Astrocyte (in vitro differentiated cells and primary cell): ENCODE results near the gene INTS4. TPM values are rescaled to one million over a fixed set of nuclear protein-coding genes. Genes with fewer than 3 reads are reported as not detected.

Source experiments
- DNase-seq: peaks from one replicate; pipeline ENCODE4 v3.0.0-alpha.2; 2010; ENCODE audit warnings: low read depth
- FAIRE-seq: peaks from 2 replicates; lab custom pipeline; 2011; peaks lifted over from hg19 to GRCh38; lab: Jason Lieb, UNC
- H2AFZ ChIP-seq: 2 replicates; pipeline ENCODE4 v1.6.0; 2012; ENCODE audit warnings: low read depth, low read length, inconsistent platforms
- H3K27ac ChIP-seq: 2 replicates; pipeline ENCODE4 v1.5.1; 2011; ENCODE audit warnings: low read depth, low read length, inconsistent platforms
- H3K27me3 ChIP-seq: 2 replicates; pipeline ENCODE4 v1.6.0; 2011; ENCODE audit warnings: low read length, inconsistent platforms; ENCODE audit not compliant: insufficient read depth
- H3K36me3 ChIP-seq: 2 replicates; pipeline ENCODE4 v1.5.1; 2011; ENCODE audit warnings: low read length, inconsistent platforms; ENCODE audit not compliant: insufficient read depth
- H3K4me1 ChIP-seq: 2 replicates; pipeline ENCODE4 v1.5.1; 2011; ENCODE audit warnings: low read length, inconsistent platforms; ENCODE audit not compliant: insufficient read depth
- H3K4me2 ChIP-seq: 2 replicates; pipeline ENCODE4 v1.6.0; 2012; ENCODE audit warnings: low read length, inconsistent platforms
- H3K4me3 ChIP-seq: 2 replicates; pipeline ENCODE4 v1.5.1; 2011; ENCODE audit warnings: low read depth, mild to moderate bottlenecking, low read length, inconsistent platforms; ENCODE audit not compliant: insufficient read depth
- H3K79me2 ChIP-seq: 2 replicates; pipeline ENCODE4 v1.6.0; 2012; ENCODE audit warnings: mild to moderate bottlenecking, low read length, inconsistent platforms; ENCODE audit not compliant: insufficient read depth
- H3K9ac ChIP-seq: 2 replicates; pipeline ENCODE4 v1.6.0; 2012; ENCODE audit warnings: mild to moderate bottlenecking, low read length, inconsistent platforms
- H3K9me3 ChIP-seq: 2 replicates; pipeline ENCODE4 v1.5.1; 2012; ENCODE audit warnings: low read depth, mild to moderate bottlenecking, low read length, inconsistent platforms; ENCODE audit not compliant: insufficient read depth
- H4K20me1 ChIP-seq: 2 replicates; pipeline ENCODE4 v1.6.0; 2012; ENCODE audit warnings: low read length, inconsistent platforms; ENCODE audit not compliant: insufficient read depth
- H3K27ac Mint-ChIP-seq: one replicate; pipeline ENCODE4 v1.8.0; 2021; ENCODE audit warnings: mild to moderate bottlenecking, mixed read lengths; ENCODE audit not compliant: unreplicated experiment
- H3K27me3 Mint-ChIP-seq: one replicate; pipeline ENCODE4 v1.8.0; 2021; ENCODE audit warnings: low read depth, mixed read lengths; ENCODE audit not compliant: unreplicated experiment
- H3K36me3 Mint-ChIP-seq: one replicate; pipeline ENCODE4 v1.8.0; 2021; ENCODE audit warnings: low read depth, mixed read lengths; ENCODE audit not compliant: unreplicated experiment
- H3K4me1 Mint-ChIP-seq: one replicate; pipeline ENCODE4 v1.8.0; 2021; ENCODE audit warnings: low read depth, mixed read lengths; ENCODE audit not compliant: unreplicated experiment
- H3K4me3 Mint-ChIP-seq: one replicate; pipeline ENCODE4 v1.8.0; 2021; ENCODE audit warnings: mild to moderate bottlenecking, moderate library complexity, mixed read lengths; ENCODE audit not compliant: unreplicated experiment
- H3K9me3 Mint-ChIP-seq: one replicate; pipeline ENCODE4 v1.8.0; 2021; ENCODE audit warnings: mild to moderate bottlenecking, mixed read lengths; ENCODE audit not compliant: unreplicated experiment
- EZH2 ChIP-seq: IDR thresholded peaks from 2 replicates; pipeline ENCODE4 v1.6.1; 2012; ENCODE audit warnings: mild to moderate bottlenecking, low read length, inconsistent platforms; ENCODE audit not compliant: insufficient read depth
- total RNA-seq: library from RNA; stranded (reverse); gene quantifications from 2 replicates; pipeline ENCODE4 v1.2.1, GENCODE V29; 2021
- TF ChIP-seq, protein P1 (sequence below): IDR thresholded peaks from 2 replicates; pipeline ENCODE4 v1.5.1; 2011; ENCODE audit warnings: low read depth, mild to moderate bottlenecking, inconsistent platforms, low read length, moderate library complexity; ENCODE audit not compliant: insufficient read depth

Gene INTS4
- total RNA-seq, 1 donor from 2014 or later = 35.0 TPM

DNA sequence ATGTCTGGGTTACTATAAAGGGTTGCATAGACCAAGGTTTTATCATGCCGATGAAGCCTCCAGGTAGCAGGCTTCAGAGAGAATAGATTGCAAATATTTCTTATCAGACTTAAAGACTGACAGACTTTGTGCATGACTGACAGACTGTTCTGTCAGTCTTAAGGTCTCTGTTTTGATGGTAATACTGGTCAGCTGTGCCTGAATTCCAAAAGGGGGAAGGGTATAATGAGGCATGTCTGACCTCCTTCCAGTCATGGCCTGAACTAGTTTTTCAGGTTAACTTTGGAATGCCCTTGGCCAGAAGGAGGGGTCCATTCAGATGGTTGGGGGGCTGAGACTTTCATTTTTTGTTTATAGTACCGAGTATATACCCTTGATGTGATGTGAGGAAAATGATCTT lies 33.3 kb upstream of the INTS4 start:
- Mint-ChIP-seq H3K4me1 (peaks cover 5% of the 10 kb centered on the region), H3K27me3 (peaks cover 7% of the 10 kb centered on the region), H3K36me3 (no peaks in the 10 kb centered on the region), H3K27ac (no peak overlapping the region), H3K9me3 (peaks cover 5% of the 10 kb centered on the region), H3K4me3 (no peak overlapping the region)
- FAIRE-seq (no peak), DNase-seq (no peak)
- H3K36me3 ChIP-seq = no peaks in the 10 kb centered on the region
- H3K27me3 ChIP-seq = no peaks in the 10 kb centered on the region
- H3K4me2 ChIP-seq = no peak overlapping the region
- no peaks in the 10 kb centered on the region for H4K20me1 ChIP-seq
- no peak overlapping the region for H3K9ac ChIP-seq
- H3K9me3 ChIP-seq = no peaks in the 10 kb centered on the region
- H3K4me3 ChIP-seq = no peak overlapping the region
- H3K4me1 ChIP-seq = peaks cover 9% of the 10 kb centered on the region
- H3K79me2 ChIP-seq = no peaks in the 10 kb centered on the region
- H2AFZ ChIP-seq = no peak overlapping the region
- no peak overlapping the region for H3K27ac ChIP-seq
- no peak for TF ChIP-seq EZH2
- TF ChIP-seq, protein P1, sequence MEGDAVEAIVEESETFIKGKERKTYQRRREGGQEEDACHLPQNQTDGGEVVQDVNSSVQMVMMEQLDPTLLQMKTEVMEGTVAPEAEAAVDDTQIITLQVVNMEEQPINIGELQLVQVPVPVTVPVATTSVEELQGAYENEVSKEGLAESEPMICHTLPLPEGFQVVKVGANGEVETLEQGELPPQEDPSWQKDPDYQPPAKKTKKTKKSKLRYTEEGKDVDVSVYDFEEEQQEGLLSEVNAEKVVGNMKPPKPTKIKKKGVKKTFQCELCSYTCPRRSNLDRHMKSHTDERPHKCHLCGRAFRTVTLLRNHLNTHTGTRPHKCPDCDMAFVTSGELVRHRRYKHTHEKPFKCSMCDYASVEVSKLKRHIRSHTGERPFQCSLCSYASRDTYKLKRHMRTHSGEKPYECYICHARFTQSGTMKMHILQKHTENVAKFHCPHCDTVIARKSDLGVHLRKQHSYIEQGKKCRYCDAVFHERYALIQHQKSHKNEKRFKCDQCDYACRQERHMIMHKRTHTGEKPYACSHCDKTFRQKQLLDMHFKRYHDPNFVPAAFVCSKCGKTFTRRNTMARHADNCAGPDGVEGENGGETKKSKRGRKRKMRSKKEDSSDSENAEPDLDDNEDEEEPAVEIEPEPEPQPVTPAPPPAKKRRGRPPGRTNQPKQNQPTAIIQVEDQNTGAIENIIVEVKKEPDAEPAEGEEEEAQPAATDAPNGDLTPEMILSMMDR = no peak

DNA sequence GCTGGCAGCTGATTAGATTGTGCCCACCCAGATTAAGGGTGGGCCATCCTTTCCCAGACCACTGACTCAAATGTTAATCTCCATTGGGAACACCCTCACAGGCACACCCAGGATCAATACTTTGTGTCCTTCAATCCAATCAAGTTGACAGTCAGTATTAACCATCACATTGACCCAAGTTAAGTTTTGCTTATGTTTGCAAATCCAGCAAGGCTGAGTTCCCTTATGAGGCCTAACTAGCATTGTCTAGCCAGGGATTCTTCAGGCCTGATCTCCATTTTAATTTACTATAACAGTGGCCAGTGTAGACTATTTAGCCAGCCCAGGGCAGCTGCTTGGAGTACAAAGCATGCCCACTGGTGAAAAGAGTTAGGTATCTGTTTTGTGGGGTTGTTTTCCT lies 30.9 kb upstream of the INTS4 start:
- no peak for TF ChIP-seq EZH2
- TF ChIP-seq, protein P1 = no peak
- H3K27me3 Mint-ChIP-seq = peaks cover 9% of the 10 kb centered on the region
- peaks cover 5% of the 10 kb centered on the region for H3K9me3 Mint-ChIP-seq
- Histone ChIP-seq H3K4me2 (no peak overlapping the region), H3K27ac (no peak overlapping the region), H3K4me3 (no peak overlapping the region), H4K20me1 (no peaks in the 10 kb centered on the region), H3K9me3 (no peaks in the 10 kb centered on the region), H3K36me3 (no peaks in the 10 kb centered on the region), H3K9ac (no peak overlapping the region), H3K79me2 (no peaks in the 10 kb centered on the region), H3K4me1 (peaks cover 3% of the 10 kb centered on the region), H2AFZ (no peak overlapping the region), H3K27me3 (no peaks in the 10 kb centered on the region)
- H3K36me3 Mint-ChIP-seq = no peaks in the 10 kb centered on the region
- H3K27ac Mint-ChIP-seq = no peak overlapping the region
- FAIRE-seq (no peak), DNase-seq (no peak)
- H3K4me1 Mint-ChIP-seq = peaks cover 8% of the 10 kb centered on the region
- no peak overlapping the region for H3K4me3 Mint-ChIP-seq

GRCh38 chr11:78023426-78023825 lies 29.0 kb upstream of the INTS4 start:
- TF ChIP-seq EZH2 = no peak
- H3K4me3 ChIP-seq = peak overlapping the region; percentile 47
- H3K9ac ChIP-seq = peak overlapping the region; percentile 60
- no peaks in the 10 kb centered on the region for H3K36me3 ChIP-seq
- no peaks in the 10 kb centered on the region for H3K27me3 ChIP-seq
- no peaks in the 10 kb centered on the region for H3K4me1 ChIP-seq
- FAIRE-seq (no peak), DNase-seq (no peak)
- H4K20me1 ChIP-seq = no peaks in the 10 kb centered on the region
- Mint-ChIP-seq H3K27me3 (peaks cover 9% of the 10 kb centered on the region), H3K9me3 (peaks cover 5% of the 10 kb centered on the region), H3K36me3 (no peaks in the 10 kb centered on the region), H3K4me1 (peaks cover 13% of the 10 kb centered on the region), H3K27ac (no peak overlapping the region), H3K4me3 (no peak overlapping the region)
- H2AFZ ChIP-seq = peak overlapping the region; percentile 84
- H3K9me3 ChIP-seq = no peaks in the 10 kb centered on the region
- peak overlapping the region; percentile 89 for H3K4me2 ChIP-seq
- H3K79me2 ChIP-seq = no peaks in the 10 kb centered on the region
- H3K27ac ChIP-seq = no peak overlapping the region
